GM12878 (cell line): ENCODE measurements around the gene BCAS3. TPM values are rescaled to one million over a fixed set of nuclear protein-coding genes. Genes with fewer than 3 reads are reported as not detected.

Experiments
- ATAC-seq: fragments of 200-7000 bp; cut with Tn5 transposase; 3 replicates; pipeline ENCODE4 v1.9.1; 2020; ENCODE audit warnings: mild to moderate bottlenecking, moderate library complexity
- BruUV-seq: library from RNA; stranded (reverse); fragments of 400-500 nt; replicated peaks from 2 replicates; lab custom pipeline; 2021; lab: Mats Ljungman, UMichigan
- CTCF ChIA-PET: fragments of 300-600 bp; sonication (Branson Sonifier 250); formaldehyde crosslinking; extraction: SDS; loops from one replicate; lab custom pipeline; 2021; ENCODE audit warnings: inconsistent platforms; lab: Yijun Ruan, JAX
- POLR2A ChIA-PET: fragments of 350-600 bp; formaldehyde crosslinking; extraction: SDS; loops from one replicate; lab custom pipeline; 2021; ENCODE audit warnings: inconsistent platforms; lab: Charles Lee
- RAD21 ChIA-PET: fragments of 300-600 bp; sonication (Branson Sonifier 250); formaldehyde crosslinking; loops from one replicate; lab custom pipeline; 2023; ENCODE audit warnings: antibody characterized with exemption; ENCODE audit not compliant: unreplicated experiment; lab: Charles Lee
- SMC1A ChIA-PET: fragments of 300-600 bp; sonication (Branson Sonifier 250); formaldehyde crosslinking; loops from one replicate; lab custom pipeline; 2023; ENCODE audit not compliant: unreplicated experiment, uncharacterized antibody; lab: Charles Lee
- DNase-seq: peaks from one replicate; pipeline ENCODE4 v3.0.0-alpha.2; 2011; ENCODE audit warnings: low read depth, low spot score
- FAIRE-seq: peaks from 3 replicates; lab custom pipeline; 2011; peaks lifted over from hg19 to GRCh38; lab: Jason Lieb, UNC
- H2AFZ ChIP-seq: 2 replicates; pipeline ENCODE4 v1.6.0; 2011; ENCODE audit warnings: low read depth, low read length, control low read depth; ENCODE audit not compliant: control insufficient read depth
- H3K27ac ChIP-seq: 2 replicates; pipeline ENCODE4 v1.5.1; 2011; ENCODE audit warnings: control low read depth; ENCODE audit not compliant: control insufficient read depth, insufficient read depth
- H3K27me3 ChIP-seq, 2 experiments: replicated peaks in 1 of 2; 2 replicates each; pipeline versions ENCODE4 v1.6.0 to v1.6.1; 2011; ENCODE audit warnings: low read length in 1 of 2; ENCODE audit not compliant: control insufficient read depth in 2 of 2, insufficient read depth in 2 of 2
- H3K36me3 ChIP-seq, 2 experiments: 2 replicates each; pipeline ENCODE4 v1.5.1; 2011; ENCODE audit warnings: low read length in 1 of 2; ENCODE audit not compliant: control insufficient read depth in 2 of 2, insufficient read depth in 2 of 2
- H3K4me1 ChIP-seq: 2 replicates; pipeline ENCODE4 v1.6.1; 2011; ENCODE audit warnings: mild to moderate bottlenecking, low read length, moderate library complexity, mixed read lengths; ENCODE audit not compliant: control insufficient read depth, insufficient read depth
- H3K4me2 ChIP-seq: 2 replicates; pipeline ENCODE4 v1.6.0; 2011; ENCODE audit warnings: control low read depth; ENCODE audit not compliant: control insufficient read depth, insufficient read depth
- H3K4me3 ChIP-seq: fragments of 200-600 bp; sonication (generic); 2 replicates; pipeline ENCODE4 v1.5.1; 2016
- H3K79me2 ChIP-seq: 2 replicates; pipeline ENCODE4 v1.6.0; 2011; ENCODE audit warnings: low read length; ENCODE audit not compliant: control insufficient read depth, insufficient read depth
- H3K9ac ChIP-seq: 2 replicates; pipeline ENCODE4 v1.8.0; 2011; ENCODE audit warnings: low read length, control low read depth, mixed read lengths; ENCODE audit not compliant: control insufficient read depth, insufficient read depth
- H3K9me3 ChIP-seq: replicated peaks from 3 replicates; pipeline ENCODE4 v1.5.1; 2011; ENCODE audit warnings: mild to moderate bottlenecking, low read length; ENCODE audit not compliant: control insufficient read depth, insufficient read depth
- H4K20me1 ChIP-seq: 2 replicates; pipeline ENCODE4 v1.6.0; 2011; ENCODE audit not compliant: control insufficient read depth, insufficient read depth
- ETV6 ChIP-seq, 2 experiments: fragments of 450-650 bp in 1 of 2; IDR thresholded peaks in 1 of 2; conservative IDR thresholded peaks in 1 of 2; 2 replicates each; pipeline ENCODE4 v1.6.1; 2014; ENCODE audit warnings: antibody characterized with exemption in 1 of 2, borderline replicate concordance in 1 of 2, low read depth in 1 of 2, mild to moderate bottlenecking in 1 of 2, moderate library complexity in 1 of 2
- NFXL1 ChIP-seq: fragments of 450-650 bp; IDR thresholded peaks from 2 replicates; pipeline ENCODE4 v1.6.1; 2017; ENCODE audit warnings: antibody characterized with exemption, mild to moderate bottlenecking, borderline replicate concordance
- PRDM15 ChIP-seq: fragments of 450-650 bp; formaldehyde crosslinking; IDR thresholded peaks from 2 replicates; pipeline ENCODE4 v1.4.0; 2020; ENCODE audit warnings: mild to moderate bottlenecking, moderate library complexity
- WGBS: methylation state at CpG from one replicate; pipeline ENCODE4 v1.1.6; 2016; ENCODE audit warnings: low lambda C conversion rate; ENCODE audit not compliant: insufficient replicate concordance, insufficient coverage; ENCODE audit errors: missing lambda C conversion rate; 5-methylcytosine and 5-hydroxymethylcytosine counted together
- in situ Hi-C: fragments of 300-500 bp; cut with MboI; formaldehyde crosslinking; loops from 9 replicates; pipeline ENCODE4 v1.14.3; 2018; ENCODE audit warnings: mixed read lengths
- intact Hi-C: fragments of 100-400 bp; cut with micrococcal nuclease; formaldehyde crosslinking; loops from one replicate; pipeline ENCODE4 v1.14.2; 2022; ENCODE audit not compliant: unreplicated experiment
- polyA plus RNA-seq, 11 experiments: library from polyadenylated mRNA; depleted of rRNA in 4 of 11; unstranded in 6 of 11; stranded (reverse) in 5 of 11; fragments of >200 nt; fragmentation: Nextera tagmentation in 4 of 11; fragmentation: Illumina TruSeq in 1 of 11; extraction: Ambion mirVana in 4 of 11; extraction: Trizol in 1 of 11; gene quantifications; 1 replicate in 1 of 11; 2 replicates in 10 of 11; pipeline versions ENCODE4 v1.2.1 to v1.2.3, GENCODE V29; 2011 to 2016; ENCODE audit warnings: inconsistent platforms in 2 of 11, missing spikeins in 2 of 11, low read depth in 1 of 11
- total RNA-seq, 4 experiments: library from RNA; depleted of rRNA in 3 of 4; stranded (reverse); fragments of >200 nt in 3 of 4; fragmentation: Illumina TruSeq in 1 of 4; extraction: Trizol in 1 of 4; gene quantifications; 2 replicates each; pipeline versions ENCODE4 v1.2.1 to v1.2.3, GENCODE V29; 2013 to 2021

Gene BCAS3
- total and polyA plus RNA-seq, 10 of the 15 experiments (the other 5 are each of a cell fraction or from before 2014, with no cell fraction given) = 2.1 to 11.0 (median 6.6) TPM

- SMC1A ChIA-PET = no interaction called here
- BruUV-seq = no TSS peak
- POLR2A ChIA-PET = no interaction called here
- intact Hi-C loops = no loop called here
- WGBS = 63% methylated on average over 8 of the region's 8 CpGs
- Histone ChIP-seq H3K27me3 (no peaks in the 10 kb centered on the region), H2AFZ (no peak overlapping the region), H3K79me2 (no peaks in the 10 kb centered on the region), H3K9ac (no peak overlapping the region), H3K4me3 (no peak overlapping the region), H3K36me3 (no peaks in the 10 kb centered on the region), H3K4me2 (no peak overlapping the region), H3K27ac (no peak overlapping the region), H3K4me1 (no peaks in the 10 kb centered on the region), H4K20me1 (no peaks in the 10 kb centered on the region), H3K9me3 (no peaks in the 10 kb centered on the region)
- no peak for FAIRE-seq
- CTCF ChIA-PET = no interaction called here
- ATAC-seq = no peak
- in situ Hi-C loops = no loop called here
- DNase-seq = no peak
- TF ChIP-seq ETV6 (conservative IDR thresholded peaks at IDR 0.05 in 1 of 2, IDR thresholded peaks at IDR 0.05 in 1 of 2; ENCODE audit: borderline replicate concordance in 1 of 2, low read depth in 1 of 2) = 0 out of 4 replicates have a peak, but pooled peaks of 1 of the 2 experiments have one; percentile 38
- no peak for TF ChIP-seq PRDM15 (CRISPR knock-in tag)
- TF ChIP-seq NFXL1 = 0 out of 2 replicates have a peak, but pooled peaks have one; percentile 79
- RAD21 ChIA-PET = no interaction called here
These were observed 636.9 kb downstream of the BCAS3 start for GRCh38 chr17:61314368-61315078.
